Measurements from ENCODE around the gene CHMP6. TPM values are rescaled to one million over a fixed set of nuclear protein-coding genes. Genes with fewer than 3 reads are reported as not detected.
A peak's percentile ranks its signal among the peaks of the same experiment; 100 is the strongest.

Gene CHMP6
- total RNA-seq, 4 donors from 2014 or later: 30.6 to 46.3 (median 40.2) TPM

DNA sequence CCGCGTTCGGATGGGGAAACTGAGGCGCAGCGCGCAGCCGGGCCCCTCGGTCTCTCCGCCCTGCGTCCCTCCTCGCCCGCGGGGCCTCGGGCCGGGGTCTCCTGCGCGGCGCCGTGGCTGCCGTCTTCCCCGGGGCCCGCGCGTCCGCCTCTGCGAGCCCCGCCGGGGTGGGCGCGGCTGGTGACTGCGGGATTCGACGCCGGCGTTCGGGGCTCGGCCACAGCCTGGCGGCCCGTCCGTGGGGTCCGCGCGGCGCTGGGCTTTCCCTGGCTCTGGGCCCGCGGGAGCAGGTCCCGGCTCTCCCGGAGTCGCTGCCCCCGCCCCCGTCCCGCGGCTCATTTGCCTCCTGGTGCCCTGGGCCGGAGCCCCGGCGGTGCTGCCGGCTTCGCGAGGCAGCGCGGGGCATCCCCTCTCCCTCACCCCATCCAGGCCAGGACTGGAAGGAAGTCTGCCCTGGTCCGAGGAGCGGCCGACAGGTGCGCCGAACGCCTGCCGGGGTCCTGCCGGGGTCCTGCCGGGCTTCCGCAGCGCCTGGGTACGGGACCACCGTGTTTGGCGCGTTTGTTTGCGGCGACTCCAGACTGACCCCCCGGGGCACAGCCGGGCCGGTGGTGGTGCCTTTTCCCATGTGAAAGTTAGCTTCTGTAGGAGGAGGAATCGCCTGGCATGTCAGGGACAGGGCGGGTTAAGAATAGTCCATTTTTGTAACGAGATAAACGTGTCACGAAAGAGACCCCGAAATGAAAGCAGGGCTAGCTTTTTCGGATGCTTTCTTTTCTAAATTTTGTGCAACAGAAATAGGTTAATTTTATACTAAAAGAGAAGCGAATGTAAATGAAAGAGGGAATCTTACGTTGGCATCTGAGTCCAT is 671 bp downstream of the CHMP6 start:
- WGBS, 2 donors: 4 to 7% methylated on average over 9 to 34 of the region's 90 CpGs
- no peak for TF ChIP-seq EP300 (IDR thresholded peaks at IDR 0.05)
- TF ChIP-seq, protein P1, sequence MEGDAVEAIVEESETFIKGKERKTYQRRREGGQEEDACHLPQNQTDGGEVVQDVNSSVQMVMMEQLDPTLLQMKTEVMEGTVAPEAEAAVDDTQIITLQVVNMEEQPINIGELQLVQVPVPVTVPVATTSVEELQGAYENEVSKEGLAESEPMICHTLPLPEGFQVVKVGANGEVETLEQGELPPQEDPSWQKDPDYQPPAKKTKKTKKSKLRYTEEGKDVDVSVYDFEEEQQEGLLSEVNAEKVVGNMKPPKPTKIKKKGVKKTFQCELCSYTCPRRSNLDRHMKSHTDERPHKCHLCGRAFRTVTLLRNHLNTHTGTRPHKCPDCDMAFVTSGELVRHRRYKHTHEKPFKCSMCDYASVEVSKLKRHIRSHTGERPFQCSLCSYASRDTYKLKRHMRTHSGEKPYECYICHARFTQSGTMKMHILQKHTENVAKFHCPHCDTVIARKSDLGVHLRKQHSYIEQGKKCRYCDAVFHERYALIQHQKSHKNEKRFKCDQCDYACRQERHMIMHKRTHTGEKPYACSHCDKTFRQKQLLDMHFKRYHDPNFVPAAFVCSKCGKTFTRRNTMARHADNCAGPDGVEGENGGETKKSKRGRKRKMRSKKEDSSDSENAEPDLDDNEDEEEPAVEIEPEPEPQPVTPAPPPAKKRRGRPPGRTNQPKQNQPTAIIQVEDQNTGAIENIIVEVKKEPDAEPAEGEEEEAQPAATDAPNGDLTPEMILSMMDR (IDR thresholded peaks at IDR 0.05): no peak
- no peak for TF ChIP-seq POLR2A (IDR thresholded peaks at IDR 0.05)
- Histone ChIP-seq H3K27me3 (no peaks in the 10 kb centered on the region), H3K36me3 (peaks cover 2 to 41% (median 16%) of the 10 kb centered on the region in 3 donors), H3K9me3 (no peaks in the 10 kb centered on the region), H3K4me1 (peaks cover 0 to 43% (median 27%) of the 10 kb centered on the region in 4 donors), H3K4me3 (peak overlapping the region; percentile 78 to 97 (median 92)), H3K27ac (peak overlapping the region; percentile 52 to 90 (median 81))
- DNase-seq (ENCODE audit: low spot score in 2 of 2): no peak

DNA sequence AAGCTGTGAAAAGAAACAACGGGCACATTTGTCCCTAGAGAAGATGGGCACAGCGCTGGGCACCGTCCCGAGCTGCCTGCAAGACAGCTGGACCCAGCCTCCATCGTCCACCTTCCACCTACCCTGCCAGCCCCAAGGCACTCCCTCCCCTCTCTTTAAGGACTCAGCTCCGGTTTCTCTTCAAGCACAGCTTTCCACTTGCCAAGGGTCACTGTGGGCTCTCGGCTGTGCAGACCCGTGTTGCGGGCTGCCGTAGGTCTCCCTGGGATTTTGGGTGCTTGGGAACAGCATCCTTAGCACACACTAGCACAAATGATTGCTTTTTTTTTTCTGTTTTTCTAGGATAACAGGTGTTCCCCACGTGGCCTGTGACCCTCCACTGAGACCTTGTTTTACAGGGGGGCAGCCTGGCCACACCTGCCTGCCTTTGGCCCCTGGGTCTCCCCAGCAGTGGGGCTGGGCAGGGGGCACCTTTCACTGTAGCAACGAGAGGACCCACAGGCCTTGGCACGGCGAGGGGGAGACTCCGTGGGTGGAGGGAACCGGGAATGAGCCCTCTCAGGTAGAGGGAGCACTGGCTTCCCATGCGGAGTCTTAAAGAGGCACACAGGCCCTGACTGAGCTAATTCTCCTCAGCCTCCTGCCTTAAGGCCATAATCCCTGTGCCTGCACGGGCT is 1.4 kb downstream of the CHMP6 start:
- DNase-seq (ENCODE audit: low spot score in 2 of 2): no peak
- WGBS, 2 donors: 30 to 38% methylated on average over 17 of the region's 18 CpGs
- peak overlapping the region in 3 of 4 donors; percentile 78 to 93 (median 90) for H3K4me3 ChIP-seq
- no peaks in the 10 kb centered on the region for H3K9me3 ChIP-seq
- H3K27me3 ChIP-seq: no peaks in the 10 kb centered on the region
- H3K36me3 ChIP-seq: peaks cover 2 to 49% (median 21%) of the 10 kb centered on the region in 3 donors
- no peak for TF ChIP-seq POLR2A (IDR thresholded peaks at IDR 0.05)
- TF ChIP-seq, protein P1 (IDR thresholded peaks at IDR 0.05): no peak
- TF ChIP-seq EP300 (IDR thresholded peaks at IDR 0.05): no peak
- peak overlapping the region in 1 of 4 donors; percentile 90 for H3K27ac ChIP-seq
- H3K4me1 ChIP-seq: peaks cover 0 to 43% (median 27%) of the 10 kb centered on the region in 4 donors

DNA sequence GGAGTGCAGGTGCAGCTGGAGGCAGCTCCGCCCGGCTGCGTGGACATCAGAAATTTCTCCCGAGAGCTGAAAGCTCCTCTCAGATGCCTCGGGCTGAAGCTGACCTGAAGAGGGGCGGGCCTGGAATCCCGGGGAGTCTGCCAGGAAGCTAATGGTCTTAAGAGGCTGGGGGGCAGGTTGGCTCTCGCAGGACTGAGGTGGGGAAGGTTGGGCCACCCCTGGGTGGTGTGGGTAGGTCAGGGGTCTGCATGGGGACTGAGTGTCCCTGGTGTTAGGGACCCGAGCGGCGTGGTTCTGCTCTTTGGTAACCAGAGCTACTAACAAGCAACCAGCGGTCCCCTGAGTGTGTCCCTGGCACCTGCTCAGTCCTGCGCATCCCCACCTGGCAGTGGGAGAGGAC is 3.5 kb downstream of the CHMP6 start:
- no peaks in the 10 kb centered on the region for H3K9me3 ChIP-seq
- no peaks in the 10 kb centered on the region for H3K27me3 ChIP-seq
- DNase-seq (ENCODE audit: low spot score in 2 of 2): no peak
- TF ChIP-seq POLR2A (IDR thresholded peaks at IDR 0.05) (no peak), EP300 (IDR thresholded peaks at IDR 0.05) (no peak)
- TF ChIP-seq, protein P1 (IDR thresholded peaks at IDR 0.05): no peak
- peaks cover 0 to 32% (median 19%) of the 10 kb centered on the region in 4 donors for H3K4me1 ChIP-seq
- H3K4me3 ChIP-seq: no peak overlapping the region
- 90 to 93% methylated on average over 2 to 11 of the region's 13 CpGs for WGBS, 2 donors
- peaks cover 2 to 69% (median 21%) of the 10 kb centered on the region in 3 donors for H3K36me3 ChIP-seq
- H3K27ac ChIP-seq: no peak overlapping the region

DNA sequence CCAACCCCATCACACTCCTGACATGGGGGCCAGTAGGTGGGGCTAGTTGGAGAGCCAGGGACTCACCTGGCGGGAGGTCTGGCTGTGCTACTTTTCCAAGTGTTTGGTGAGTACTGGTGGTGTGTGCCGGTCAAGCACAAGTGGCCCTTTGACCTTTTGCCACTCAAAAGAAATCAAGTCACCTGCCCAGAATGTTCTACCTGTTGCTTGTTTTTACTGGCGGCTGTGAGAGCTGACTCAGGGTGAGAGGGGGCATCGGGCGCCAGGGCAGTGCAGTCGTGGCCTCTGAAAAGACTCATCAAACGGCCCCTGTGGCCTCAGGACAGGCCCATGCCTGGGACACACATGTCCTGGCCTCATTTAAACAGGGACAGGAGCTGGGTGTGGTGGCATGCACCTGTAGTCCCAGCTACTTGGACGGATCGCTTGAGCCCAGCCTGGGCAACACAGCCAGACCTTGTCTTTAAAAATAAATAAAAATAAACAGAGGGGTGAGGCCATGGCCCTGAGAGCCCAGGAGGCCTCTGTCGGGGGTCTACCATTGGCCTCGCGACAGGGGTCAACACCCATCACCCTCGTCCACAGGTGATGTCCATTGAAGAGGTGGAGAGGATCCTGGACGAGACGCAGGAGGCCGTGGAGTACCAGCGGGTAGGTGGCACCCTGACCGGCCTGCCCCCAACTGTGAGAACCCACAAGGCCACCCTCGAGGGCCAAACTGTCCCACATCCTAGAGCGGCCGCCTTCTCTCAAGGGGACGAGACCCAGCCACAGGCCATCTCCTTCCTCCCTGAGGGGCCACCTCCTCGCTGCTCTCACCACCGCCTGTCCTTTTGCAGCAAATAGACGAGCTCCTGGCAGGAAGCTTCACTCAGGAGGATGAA is 5.0 kb downstream of the CHMP6 start:
- 88 to 90% methylated on average over 22 to 25 of the region's 25 CpGs for WGBS, 2 donors

More for the DNA sequence above, 5.0 kb downstream of the CHMP6 start:
- Histone ChIP-seq H3K27me3 (no peaks in the 10 kb centered on the region), H3K4me3 (no peak overlapping the region), H3K9me3 (no peaks in the 10 kb centered on the region), H3K27ac (no peak overlapping the region), H3K4me1 (peaks cover 0 to 31% (median 17%) of the 10 kb centered on the region in 4 donors), H3K36me3 (peaks cover 2 to 74% (median 21%) of the 10 kb centered on the region in 3 donors)
- no peak for DNase-seq (ENCODE audit: low spot score in 2 of 2)
- no peak for TF ChIP-seq POLR2A (IDR thresholded peaks at IDR 0.05)
- TF ChIP-seq EP300 (IDR thresholded peaks at IDR 0.05): no peak
- TF ChIP-seq, protein P1 (IDR thresholded peaks at IDR 0.05): no peak

Data from tibial nerve (tissue), 4 donors.